HCT116 (cell line): ENCODE data around the gene FER. TPM values are rescaled to one million over a fixed set of nuclear protein-coding genes. Genes with fewer than 3 reads are reported as not detected.

Source experiments
- ATAC-seq: fragments of 200-7000 bp; cut with Tn5 transposase; 2 replicates; pipeline ENCODE4 v1.9.1; 2020; ENCODE audit warnings: mild to moderate bottlenecking, moderate library complexity
- BruUV-seq: library from RNA; stranded (reverse); fragments of 400-500 nt; replicated peaks from 2 replicates; lab custom pipeline; 2021; lab: Mats Ljungman, UMichigan
- CTCF ChIA-PET: fragments of 300-600 bp; sonication (Branson Sonifier 250); formaldehyde crosslinking; loops from one replicate; lab custom pipeline; 2021; ENCODE audit warnings: antibody characterized with exemption; lab: Charles Lee
- POLR2A ChIA-PET: fragments of 300-600, 350-600 bp; sonication (Branson Sonifier 250); formaldehyde crosslinking; loops from one replicate; lab custom pipeline; 2021; ENCODE audit warnings: antibody characterized with exemption; lab: Charles Lee
- RAD21 ChIA-PET, 2 experiments: fragments of 300-600 bp; sonication (Branson Sonifier 250); formaldehyde crosslinking; loops; one replicate each; lab custom pipeline; 2023; ENCODE audit warnings: low total read pairs in 2 of 2; ENCODE audit not compliant: uncharacterized antibody in 2 of 2, unreplicated experiment in 2 of 2, low non-redundant PET in 1 of 2; lab: Charles Lee
- DNase-seq: peaks from one replicate; pipeline ENCODE4 v3.0.0-alpha.2; 2010; ENCODE audit warnings: low read depth, low spot score
- H2AFZ ChIP-seq: fragments of 200-600 bp; shearing (Covaris generic), sonication (generic); 2 replicates; pipeline ENCODE4 v1.6.1; 2017; ENCODE audit warnings: low read depth, mixed run types, mixed read lengths, antibody characterized with exemption, low read length; ENCODE audit not compliant: poor library complexity, severe bottlenecking
- H3K27ac ChIP-seq: 2 replicates; pipeline ENCODE4 v1.5.1; 2012; ENCODE audit warnings: low read depth, low read length
- H3K27me3 ChIP-seq: fragments of 200-600 bp; sonication (generic); 2 replicates; pipeline ENCODE4 v1.6.1; 2016; ENCODE audit warnings: mixed run types, low read length, mixed read lengths; ENCODE audit not compliant: insufficient read depth
- H3K36me3 ChIP-seq, 2 experiments: fragments of 200-500 bp in 1 of 2; fragments of 200-600 bp in 1 of 2; sonication (Bioruptor generic) in 1 of 2; sonication (generic) in 1 of 2; 2 replicates each; pipeline versions ENCODE4 v1.5.1 to v1.6.1; 2014 to 2016; ENCODE audit warnings: low read length in 2 of 2, inconsistent platforms in 1 of 2, mixed read lengths in 1 of 2, mixed run types in 1 of 2; ENCODE audit not compliant: insufficient read depth in 2 of 2, control insufficient read depth in 1 of 2
- H3K4me1 ChIP-seq, 2 experiments: fragments of 200-600 bp in 1 of 2; sonication (generic) in 1 of 2; 2 replicates each; pipeline versions ENCODE4 v1.5.1 to v1.6.1; 2012 to 2017; ENCODE audit warnings: low read length in 2 of 2, inconsistent platforms in 1 of 2, mild to moderate bottlenecking in 1 of 2, mixed read lengths in 1 of 2, mixed run types in 1 of 2, moderate library complexity in 1 of 2; ENCODE audit not compliant: insufficient read depth in 2 of 2, control insufficient read depth in 1 of 2
- H3K4me2 ChIP-seq: fragments of 200-600 bp; sonication (generic); 2 replicates; pipeline ENCODE4 v1.6.1; 2017; ENCODE audit warnings: mixed run types, low read length, mixed read lengths
- H3K4me3 ChIP-seq, 2 experiments: fragments of 200-600 bp in 1 of 2; sonication (generic) in 1 of 2; replicated peaks in 1 of 2; 2 replicates each; pipeline ENCODE4 v1.5.1; 2011 to 2016; ENCODE audit warnings: low read length in 2 of 2, control low read depth in 1 of 2, low read depth in 1 of 2, mild to moderate bottlenecking in 1 of 2, mixed read lengths in 1 of 2, mixed run types in 1 of 2
- H3K79me2 ChIP-seq: fragments of 200-600 bp; sonication (generic); 2 replicates; pipeline ENCODE4 v1.6.1; 2017; ENCODE audit warnings: mild to moderate bottlenecking, mixed run types, low read length, moderate library complexity, mixed read lengths; ENCODE audit not compliant: insufficient read depth
- H3K9ac ChIP-seq: fragments of 200-600 bp; sonication (generic); 2 replicates; pipeline ENCODE4 v1.6.1; 2016; ENCODE audit warnings: low read length, mixed read lengths
- H3K9me2 ChIP-seq: fragments of 200-600 bp; sonication (generic), shearing (Covaris generic); 2 replicates; pipeline ENCODE4 v1.6.1; 2017; ENCODE audit warnings: mixed run types, mild to moderate bottlenecking, moderate library complexity; ENCODE audit not compliant: insufficient read depth
- H3K9me3 ChIP-seq, 2 experiments: fragments of 200-500 bp in 1 of 2; fragments of 200-600 bp in 1 of 2; sonication (Bioruptor generic) in 1 of 2; sonication (generic) in 1 of 2; 2 replicates each; pipeline ENCODE4 v1.6.1; 2014 to 2017; ENCODE audit warnings: low read length in 2 of 2, mixed read lengths in 2 of 2, inconsistent platforms in 1 of 2, low read depth in 1 of 2, mild to moderate bottlenecking in 1 of 2, mixed run types in 1 of 2, moderate library complexity in 1 of 2; ENCODE audit not compliant: control insufficient read depth in 1 of 2, insufficient read depth in 1 of 2
- H4K20me1 ChIP-seq: fragments of 200-600 bp; sonication (generic), shearing (Covaris generic); 2 replicates; pipeline ENCODE4 v1.6.1; 2017; ENCODE audit warnings: mixed run types, mild to moderate bottlenecking, moderate library complexity; ENCODE audit not compliant: insufficient read depth
- CBX3 ChIP-seq: IDR thresholded peaks from 2 replicates; pipeline ENCODE4 v1.6.1; 2012; ENCODE audit warnings: low read depth
- CEBPB ChIP-seq: IDR thresholded peaks from 2 replicates; pipeline ENCODE4 v1.6.1; 2012; ENCODE audit warnings: low read depth
- EGR1 ChIP-seq: IDR thresholded peaks from 2 replicates; pipeline ENCODE4 v1.6.1; 2012; ENCODE audit warnings: low read depth
- ELF1 ChIP-seq: IDR thresholded peaks from 2 replicates; pipeline ENCODE4 v1.6.1; 2012; ENCODE audit warnings: low read depth, borderline replicate concordance
- EZH2 ChIP-seq: fragments of 200-600 bp; sonication (generic); IDR thresholded peaks from 2 replicates; pipeline ENCODE4 v1.6.1; 2017; ENCODE audit warnings: antibody characterized with exemption, mixed run types
- FOSL1 ChIP-seq: IDR thresholded peaks from 2 replicates; pipeline ENCODE4 v1.6.1; 2012; ENCODE audit warnings: low read depth
- JUND ChIP-seq: IDR thresholded peaks from 2 replicates; pipeline ENCODE4 v1.6.1; 2012
- POLR2A ChIP-seq: IDR thresholded peaks from 2 replicates; pipeline ENCODE4 v1.7.0; 2011; ENCODE audit warnings: borderline replicate concordance; ENCODE audit not compliant: insufficient read depth, insufficient read length; ENCODE audit errors: extremely low read depth
- POLR2AphosphoS5 ChIP-seq: IDR thresholded peaks from 2 replicates; pipeline ENCODE4 v1.6.1; 2011; ENCODE audit warnings: mild to moderate bottlenecking, low read depth, low read length, moderate library complexity
- RAD21 ChIP-seq: IDR thresholded peaks from 2 replicates; pipeline ENCODE4 v1.6.1; 2012; ENCODE audit warnings: low read depth, mild to moderate bottlenecking
- SIN3A ChIP-seq: IDR thresholded peaks from 2 replicates; pipeline ENCODE4 v1.6.1; 2012; ENCODE audit warnings: low read depth
- SRF ChIP-seq: IDR thresholded peaks from 2 replicates; pipeline ENCODE4 v1.6.1; 2012; ENCODE audit warnings: low read depth
- YY1 ChIP-seq: IDR thresholded peaks from 2 replicates; pipeline ENCODE4 v1.6.1; 2011; ENCODE audit warnings: low read length, low read depth, moderate library complexity, mild to moderate bottlenecking; ENCODE audit not compliant: insufficient replicate concordance; ENCODE audit errors: extremely low read depth
- ZFX ChIP-seq: fragments of 450-650 bp; IDR thresholded peaks from 2 replicates; pipeline ENCODE4 v1.6.1; 2017
- ZNF274 ChIP-seq: fragments of 200-500 bp; sonication (Bioruptor generic); IDR thresholded peaks from 2 replicates; pipeline ENCODE4 v1.6.1; 2014; ENCODE audit warnings: mild to moderate bottlenecking, low read depth, low read length, inconsistent platforms
- intact Hi-C: fragments of 100-400 bp; cut with micrococcal nuclease; formaldehyde crosslinking; loops from 2 replicates; pipeline ENCODE4 v1.10.0; 2022
- total RNA-seq: library from RNA; stranded (reverse); gene quantifications from one replicate; pipeline ENCODE4 v1.2.1, GENCODE V29; 2021; ENCODE audit not compliant: unreplicated experiment
- TF ChIP-seq, protein P1 (sequence below): IDR thresholded peaks from 2 replicates; pipeline ENCODE4 v1.6.1; 2012
- TF ChIP-seq, protein P2 (sequence below), 3 experiments: fragments of 200-600 bp in 1 of 3; sonication (generic) in 1 of 3; IDR thresholded peaks in 2 of 3; conservative IDR thresholded peaks in 1 of 3; 2 replicates each; pipeline ENCODE4 v1.5.1; 2012 to 2017; ENCODE audit warnings: low read depth in 2 of 3, low read length in 2 of 3, antibody characterized with exemption in 1 of 3, borderline replicate concordance in 1 of 3, control low read depth in 1 of 3, mild to moderate bottlenecking in 1 of 3, mixed read lengths in 1 of 3, mixed run types in 1 of 3, moderate library complexity in 1 of 3; ENCODE audit not compliant: insufficient read depth in 1 of 3
- TF ChIP-seq, protein P3 (sequence below): IDR thresholded peaks from 2 replicates; pipeline ENCODE4 v1.6.1; 2012
- TF ChIP-seq, protein P4 (sequence below): IDR thresholded peaks from 2 replicates; pipeline ENCODE4 v1.6.1; 2011; ENCODE audit warnings: mild to moderate bottlenecking, low read length, moderate library complexity; ENCODE audit not compliant: insufficient replicate concordance; ENCODE audit errors: extremely low read depth

Gene FER
- total RNA-seq, 1 experiment from 2014 or later: 32.0 TPM

DNA sequence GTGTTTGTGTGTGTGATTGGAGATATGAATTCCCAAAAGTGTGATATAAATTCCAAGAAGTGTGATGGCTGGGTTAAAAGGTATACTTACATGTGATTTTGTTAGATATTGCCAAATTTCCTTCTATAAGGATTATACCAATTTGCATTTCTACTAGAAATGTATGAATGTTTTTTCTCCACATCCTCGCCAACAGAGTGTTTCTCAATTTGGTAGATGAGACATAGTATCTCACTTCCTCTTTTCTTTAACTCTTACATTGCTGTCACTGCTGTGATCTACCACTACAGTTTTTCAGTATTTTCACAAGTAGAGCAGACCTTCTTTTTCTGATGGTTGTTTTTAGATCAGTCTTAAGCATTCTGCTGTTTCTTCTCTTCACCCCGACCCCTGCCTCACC, 111.3 kb downstream of the FER start:
- ChIA-PET POLR2A (no interaction called here), RAD21 (no interaction called here), CTCF (no interaction called here)
- no TSS peak for BruUV-seq
- Histone ChIP-seq H2AFZ (no peak overlapping the region), H3K9ac (no peak overlapping the region), H3K27ac (no peak overlapping the region), H3K9me2 (no peaks in the 10 kb centered on the region), H3K4me3 (no peak overlapping the region), H3K27me3 (no peaks in the 10 kb centered on the region), H3K4me1 (no peaks in the 10 kb centered on the region), H3K36me3 (no peaks in the 10 kb centered on the region), H3K9me3 (no peaks in the 10 kb centered on the region), H3K79me2 (no peaks in the 10 kb centered on the region), H4K20me1 (no peaks in the 10 kb centered on the region), H3K4me2 (no peak overlapping the region)
- ATAC-seq (no peak), DNase-seq (no peak)
- intact Hi-C loops: no loop called here
- TF ChIP-seq FOSL1: no peak
- TF ChIP-seq ZNF274: no peak
- no peak for TF ChIP-seq YY1
- no peak for TF ChIP-seq EGR1
- TF ChIP-seq ZFX: no peak
- no peak for TF ChIP-seq EZH2
- TF ChIP-seq, protein P1, sequence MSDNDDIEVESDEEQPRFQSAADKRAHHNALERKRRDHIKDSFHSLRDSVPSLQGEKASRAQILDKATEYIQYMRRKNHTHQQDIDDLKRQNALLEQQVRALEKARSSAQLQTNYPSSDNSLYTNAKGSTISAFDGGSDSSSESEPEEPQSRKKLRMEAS: no peak
- no peak for TF ChIP-seq ELF1
- TF ChIP-seq SIN3A: no peak
- TF ChIP-seq CEBPB: no peak
- TF ChIP-seq, protein P2, sequence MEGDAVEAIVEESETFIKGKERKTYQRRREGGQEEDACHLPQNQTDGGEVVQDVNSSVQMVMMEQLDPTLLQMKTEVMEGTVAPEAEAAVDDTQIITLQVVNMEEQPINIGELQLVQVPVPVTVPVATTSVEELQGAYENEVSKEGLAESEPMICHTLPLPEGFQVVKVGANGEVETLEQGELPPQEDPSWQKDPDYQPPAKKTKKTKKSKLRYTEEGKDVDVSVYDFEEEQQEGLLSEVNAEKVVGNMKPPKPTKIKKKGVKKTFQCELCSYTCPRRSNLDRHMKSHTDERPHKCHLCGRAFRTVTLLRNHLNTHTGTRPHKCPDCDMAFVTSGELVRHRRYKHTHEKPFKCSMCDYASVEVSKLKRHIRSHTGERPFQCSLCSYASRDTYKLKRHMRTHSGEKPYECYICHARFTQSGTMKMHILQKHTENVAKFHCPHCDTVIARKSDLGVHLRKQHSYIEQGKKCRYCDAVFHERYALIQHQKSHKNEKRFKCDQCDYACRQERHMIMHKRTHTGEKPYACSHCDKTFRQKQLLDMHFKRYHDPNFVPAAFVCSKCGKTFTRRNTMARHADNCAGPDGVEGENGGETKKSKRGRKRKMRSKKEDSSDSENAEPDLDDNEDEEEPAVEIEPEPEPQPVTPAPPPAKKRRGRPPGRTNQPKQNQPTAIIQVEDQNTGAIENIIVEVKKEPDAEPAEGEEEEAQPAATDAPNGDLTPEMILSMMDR (IDR thresholded peaks at IDR 0.05 in 2 of 3, conservative IDR thresholded peaks at IDR 0.05 in 1 of 3; ENCODE audit: borderline replicate concordance in 1 of 3, insufficient read depth in 1 of 3, low read depth in 2 of 3, low read length in 2 of 3): no peak
- no peak for TF ChIP-seq POLR2A
- TF ChIP-seq, protein P3, sequence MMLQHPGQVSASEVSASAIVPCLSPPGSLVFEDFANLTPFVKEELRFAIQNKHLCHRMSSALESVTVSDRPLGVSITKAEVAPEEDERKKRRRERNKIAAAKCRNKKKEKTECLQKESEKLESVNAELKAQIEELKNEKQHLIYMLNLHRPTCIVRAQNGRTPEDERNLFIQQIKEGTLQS: no peak
- TF ChIP-seq CBX3: no peak
- TF ChIP-seq JUND: no peak
- TF ChIP-seq SRF: no peak
- TF ChIP-seq RAD21: no peak
- TF ChIP-seq, protein P4, sequence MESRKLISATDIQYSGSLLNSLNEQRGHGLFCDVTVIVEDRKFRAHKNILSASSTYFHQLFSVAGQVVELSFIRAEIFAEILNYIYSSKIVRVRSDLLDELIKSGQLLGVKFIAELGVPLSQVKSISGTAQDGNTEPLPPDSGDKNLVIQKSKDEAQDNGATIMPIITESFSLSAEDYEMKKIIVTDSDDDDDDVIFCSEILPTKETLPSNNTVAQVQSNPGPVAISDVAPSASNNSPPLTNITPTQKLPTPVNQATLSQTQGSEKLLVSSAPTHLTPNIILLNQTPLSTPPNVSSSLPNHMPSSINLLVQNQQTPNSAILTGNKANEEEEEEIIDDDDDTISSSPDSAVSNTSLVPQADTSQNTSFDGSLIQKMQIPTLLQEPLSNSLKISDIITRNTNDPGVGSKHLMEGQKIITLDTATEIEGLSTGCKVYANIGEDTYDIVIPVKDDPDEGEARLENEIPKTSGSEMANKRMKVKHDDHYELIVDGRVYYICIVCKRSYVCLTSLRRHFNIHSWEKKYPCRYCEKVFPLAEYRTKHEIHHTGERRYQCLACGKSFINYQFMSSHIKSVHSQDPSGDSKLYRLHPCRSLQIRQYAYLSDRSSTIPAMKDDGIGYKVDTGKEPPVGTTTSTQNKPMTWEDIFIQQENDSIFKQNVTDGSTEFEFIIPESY: no peak
- TF ChIP-seq POLR2AphosphoS5: no peak
